Right cardiac atrium (tissue), 5 donors: ENCODE data around the gene VIL1. TPM values are rescaled to one million over a fixed set of nuclear protein-coding genes. Genes with fewer than 3 reads are reported as not detected.
A peak's percentile ranks its signal among the peaks of the same experiment; 100 is the strongest.

Experiments used
- ATAC-seq, 2 donors: fragments of 200-7000 bp; cut with Tn5 transposase; one replicate each; pipeline versions ENCODE4 v1.8.0 to v1.9.1; 2020; ENCODE audit warnings: moderate library complexity in 2 of 2, mild to moderate bottlenecking in 1 of 2
- DNase-seq, 3 donors: peaks; one replicate each; pipeline ENCODE4 v3.0.0-alpha.2; 2020
- H3K27ac ChIP-seq: one replicate; pipeline ENCODE4 v1.5.1; 2013; ENCODE audit warnings: mild to moderate bottlenecking, low read length, control low read depth, moderate library complexity
- H3K27me3 ChIP-seq: one replicate; pipeline ENCODE4 v1.6.1; 2013; ENCODE audit not compliant: control insufficient read depth, insufficient read depth
- H3K4me1 ChIP-seq: one replicate; pipeline ENCODE4 v1.6.1; 2013; ENCODE audit warnings: low read length; ENCODE audit not compliant: control insufficient read depth, insufficient read depth
- H3K4me3 ChIP-seq: one replicate; pipeline ENCODE4 v1.5.1; 2013; ENCODE audit warnings: low read length, control low read depth
- H3K9me3 ChIP-seq: one replicate; pipeline ENCODE4 v1.6.1; 2013; ENCODE audit warnings: low read length; ENCODE audit not compliant: control insufficient read depth
- WGBS: extraction: QIAGEN DNeasy Blood & Tissue Kit; methylation state at CpG from one replicate; pipeline ENCODE4 v1.1.7; 2013; 5-methylcytosine and 5-hydroxymethylcytosine counted together
- intact Hi-C, 4 donors: fragments of 100-400 bp; cut with DNase I; formaldehyde crosslinking; loops; one replicate each; pipeline versions ENCODE4 v1.11.0 to v1.14.0; 2022 to 2023
- microRNA-seq, 2 donors: library from miRNA; unstranded; fragments of <30 nt; microRNA quantifications; one replicate each; pipeline ENCODE4 v1.2.0, GENCODE V29; 2020 to 2021
- polyA plus RNA-seq: library from polyadenylated mRNA; stranded (reverse); fragments of 200-250 nt; gene quantifications from one replicate; pipeline ENCODE4 v1.2.3, GENCODE V29; 2013
- total RNA-seq, 4 donors: library from RNA; stranded (reverse); fragmentation: NEBNext Ultra II Directional; extraction: Animal tissue kit (Norgen Biotek cat#: 25700); gene quantifications; one replicate each; pipeline ENCODE4 v1.2.1, GENCODE V29; 2021
- donor health status: healthy with polysubstance abuse.
- donor health status: DM: no; HTN: yes; CAD: no.
- donor health status: DM: no; HTN: no; CAD: no.
- donor health status: DM: no; HTN: yes; CAD: no; lungs with severe emphysema.
- donor health status: DM: yes; HTN: yes; CAD: no.

VIL1 gene
- total and polyA plus RNA-seq, 5 donors, result 0.11 TPM; not detected in 4

DNA sequence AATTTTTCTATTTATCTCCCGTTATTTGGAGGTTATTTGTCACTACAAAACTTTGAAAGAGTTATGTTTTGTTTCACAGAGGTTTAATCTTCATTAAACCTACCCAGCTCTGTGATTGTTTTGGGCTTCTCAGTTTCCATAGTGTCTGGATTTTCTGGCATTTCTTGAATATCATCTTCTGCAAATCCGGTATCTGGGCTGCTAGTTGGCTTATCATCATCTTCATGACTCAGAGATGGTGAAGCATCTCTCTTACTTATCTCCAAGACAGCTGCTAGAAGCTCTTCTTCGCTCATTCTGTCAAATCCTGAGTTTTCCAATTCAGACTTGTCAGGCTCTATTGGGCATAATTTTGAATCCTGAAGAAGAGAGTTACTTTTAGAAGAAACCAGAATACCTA is 55.6 kb downstream of the VIL1 start:
- Histone ChIP-seq H3K4me1 (no peaks in the 10 kb centered on the region), H3K27me3 (no peaks in the 10 kb centered on the region), H3K27ac (no peak overlapping the region), H3K4me3 (no peak overlapping the region), H3K9me3 (no peaks in the 10 kb centered on the region)
- no peak for ATAC-seq
- WGBS, result 74% methylated on average over 3 of the region's 3 CpGs
- DNase-seq, result no peak
- intact Hi-C loops, result no loop called here

DNA sequence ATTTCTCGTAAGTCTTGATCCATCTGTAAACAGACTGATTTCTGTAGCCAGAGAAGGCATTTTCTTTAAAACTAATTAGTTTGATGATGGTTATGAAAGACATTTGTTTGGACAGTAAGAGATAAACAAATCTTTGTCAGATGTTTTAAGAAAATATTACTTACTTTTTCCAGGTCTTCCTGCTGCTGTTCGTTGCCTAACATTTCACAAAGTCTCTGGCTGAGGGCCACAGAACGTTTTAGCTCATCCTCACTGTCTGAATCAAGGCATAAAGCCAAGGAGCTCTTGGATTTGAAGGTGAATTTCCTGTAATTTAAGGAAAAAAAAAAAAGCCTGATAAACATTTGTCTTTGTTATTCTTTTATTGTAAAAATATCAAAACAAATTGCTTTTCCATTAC is 57.8 kb downstream of the VIL1 start:
- no peak for DNase-seq
- WGBS, result 44% methylated on average over 3 of the region's 3 CpGs
- H3K4me1 ChIP-seq, result no peaks in the 10 kb centered on the region
- no peaks in the 10 kb centered on the region for H3K9me3 ChIP-seq
- intact Hi-C loops, result no loop called here
- no peak for ATAC-seq
- H3K27me3 ChIP-seq, result no peaks in the 10 kb centered on the region
- no peak overlapping the region for H3K27ac ChIP-seq
- H3K4me3 ChIP-seq, result no peak overlapping the region

DNA sequence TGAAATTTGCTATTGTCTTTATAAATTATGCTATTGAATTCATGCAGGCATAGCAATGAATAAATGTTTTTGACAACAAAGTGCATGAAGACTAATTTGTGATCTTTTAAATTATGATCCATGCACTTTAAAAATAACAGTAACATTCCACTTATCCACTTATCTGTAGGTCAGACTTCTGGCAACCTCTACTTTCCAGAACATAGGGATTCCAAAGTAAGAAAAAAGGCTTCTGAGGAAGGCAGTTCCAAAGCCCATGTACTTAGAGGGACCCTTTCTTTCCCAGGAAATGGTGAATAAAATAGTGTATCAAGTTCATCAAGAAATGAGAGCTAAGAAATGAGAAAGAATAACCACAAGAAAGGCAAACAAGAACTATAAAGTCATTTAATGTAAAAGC is 58.3 kb downstream of the VIL1 start:
- H3K27me3 ChIP-seq, result no peaks in the 10 kb centered on the region
- H3K9me3 ChIP-seq, result no peaks in the 10 kb centered on the region
- intact Hi-C loops, result no loop called here
- H3K4me3 ChIP-seq, result no peak overlapping the region
- ATAC-seq (no peak), DNase-seq (no peak)
- no peak overlapping the region for H3K27ac ChIP-seq
- no peaks in the 10 kb centered on the region for H3K4me1 ChIP-seq

DNA sequence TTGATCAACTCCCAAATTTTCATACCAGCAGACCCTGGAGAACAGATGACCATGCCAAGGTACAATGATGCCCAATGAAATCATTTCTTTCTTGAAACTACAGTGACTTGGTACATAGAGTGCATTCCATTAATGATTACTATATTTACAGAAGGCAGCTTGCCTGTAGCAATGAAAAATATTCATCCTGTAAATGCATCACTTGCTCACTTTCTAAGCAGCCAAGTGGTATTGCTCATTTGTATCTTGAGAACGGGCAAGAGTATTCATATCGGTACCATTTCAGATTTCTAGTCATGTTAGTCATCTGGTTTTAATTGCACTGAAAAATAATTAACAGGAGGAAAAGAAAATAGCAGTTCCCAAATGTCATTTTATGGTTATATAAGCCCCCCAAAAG is 59.6 kb downstream of the VIL1 start:
- Histone ChIP-seq H3K27ac (no peak overlapping the region), H3K4me1 (no peaks in the 10 kb centered on the region), H3K9me3 (no peaks in the 10 kb centered on the region), H3K27me3 (no peaks in the 10 kb centered on the region), H3K4me3 (no peak overlapping the region)
- 95% methylated on average over 2 of the region's 2 CpGs for WGBS
- intact Hi-C loops, result no loop called here
- no peak for ATAC-seq
- DNase-seq, result no peak

DNA sequence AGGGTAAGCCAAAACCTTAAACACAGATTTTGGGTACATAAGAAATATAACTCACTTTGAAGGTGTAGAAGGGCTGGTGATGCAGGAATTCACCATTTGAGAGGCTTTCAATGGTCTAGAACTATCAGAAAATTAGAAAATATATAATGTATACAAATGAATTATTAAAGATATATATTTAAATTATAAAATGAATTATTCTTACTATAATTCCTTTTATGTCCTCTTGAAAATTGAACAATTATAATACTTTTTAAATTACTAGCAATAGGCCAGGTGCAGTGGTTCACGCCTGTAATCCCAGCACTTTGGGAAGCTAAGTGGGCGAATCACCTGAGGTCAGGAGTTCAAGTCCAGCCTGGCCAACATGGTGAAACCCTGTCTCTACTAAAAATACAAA is 60.7 kb downstream of the VIL1 start:
- Histone ChIP-seq H3K27ac (no peak overlapping the region), H3K4me3 (no peak overlapping the region), H3K4me1 (no peaks in the 10 kb centered on the region), H3K27me3 (no peaks in the 10 kb centered on the region), H3K9me3 (no peaks in the 10 kb centered on the region)
- intact Hi-C loops, result no loop called here
- WGBS, result 97% methylated on average over 2 of the region's 2 CpGs
- DNase-seq (no peak), ATAC-seq (no peak)

DNA sequence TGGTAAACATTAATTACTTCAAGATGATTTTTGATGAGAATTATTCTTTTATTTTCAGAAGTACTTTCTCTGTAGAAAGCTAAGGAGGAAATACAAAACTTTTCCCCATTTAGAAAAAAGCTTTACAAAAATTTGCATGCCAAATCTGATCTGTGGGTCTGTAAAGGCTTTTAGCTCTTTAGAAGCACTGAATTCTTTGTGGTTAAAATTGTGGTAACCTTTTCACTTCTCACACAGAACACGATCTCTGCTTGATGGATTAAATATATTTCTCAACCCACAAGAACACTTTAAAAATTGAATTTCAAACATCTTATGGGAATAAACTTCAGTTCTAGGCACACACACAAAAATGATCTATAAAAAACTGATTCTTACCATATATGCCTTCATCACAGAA is 63.7 kb downstream of the VIL1 start:
- WGBS, result 76% methylated on average over 1 of the region's 1 CpG
- H3K27ac ChIP-seq, result no peak overlapping the region
- no peak overlapping the region for H3K4me3 ChIP-seq
- no peaks in the 10 kb centered on the region for H3K9me3 ChIP-seq
- intact Hi-C loops, result no loop called here
- no peak for DNase-seq
- H3K27me3 ChIP-seq, result no peaks in the 10 kb centered on the region
- no peaks in the 10 kb centered on the region for H3K4me1 ChIP-seq
- ATAC-seq, result no peak

DNA sequence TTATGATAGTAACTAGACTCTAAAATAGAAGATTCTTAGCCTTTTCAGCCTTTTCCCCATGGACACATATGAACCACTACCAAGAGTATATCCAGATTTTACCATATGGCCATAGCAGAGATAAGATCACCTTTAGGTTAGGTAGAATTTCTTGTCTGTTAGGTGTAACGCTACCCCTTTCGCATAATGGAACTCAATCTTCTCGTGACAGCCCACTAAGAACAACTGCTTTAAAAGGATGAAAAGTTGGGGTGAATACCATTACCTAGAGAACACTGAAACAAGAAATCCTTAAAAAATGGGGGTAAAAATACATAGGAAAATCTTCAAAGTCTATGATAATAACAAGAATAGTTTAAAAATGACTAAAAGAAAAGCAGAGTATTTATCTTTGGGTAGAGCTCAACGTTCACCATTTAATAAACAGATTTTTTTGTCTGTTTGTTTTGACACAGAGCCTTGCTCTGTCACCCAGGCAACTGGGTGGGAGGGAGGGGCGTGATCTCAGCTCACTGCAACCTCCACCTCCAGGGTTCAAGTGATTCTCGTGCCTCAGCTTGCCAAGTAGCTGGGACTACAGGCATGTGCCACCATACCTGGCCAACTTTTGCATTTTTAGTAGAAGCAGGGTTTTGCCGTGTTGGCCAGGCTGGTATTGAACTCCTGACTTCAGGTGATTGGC is 67.2 kb downstream of the VIL1 start:
- ATAC-seq (no peak), DNase-seq (no peak)
- 73% methylated on average over 7 of the region's 7 CpGs for WGBS
- no peaks in the 10 kb centered on the region for H3K4me1 ChIP-seq
- H3K4me3 ChIP-seq, result no peak overlapping the region
- intact Hi-C loops, result no loop called here
- no peaks in the 10 kb centered on the region for H3K27me3 ChIP-seq
- no peaks in the 10 kb centered on the region for H3K9me3 ChIP-seq
- H3K27ac ChIP-seq, result no peak overlapping the region

DNA sequence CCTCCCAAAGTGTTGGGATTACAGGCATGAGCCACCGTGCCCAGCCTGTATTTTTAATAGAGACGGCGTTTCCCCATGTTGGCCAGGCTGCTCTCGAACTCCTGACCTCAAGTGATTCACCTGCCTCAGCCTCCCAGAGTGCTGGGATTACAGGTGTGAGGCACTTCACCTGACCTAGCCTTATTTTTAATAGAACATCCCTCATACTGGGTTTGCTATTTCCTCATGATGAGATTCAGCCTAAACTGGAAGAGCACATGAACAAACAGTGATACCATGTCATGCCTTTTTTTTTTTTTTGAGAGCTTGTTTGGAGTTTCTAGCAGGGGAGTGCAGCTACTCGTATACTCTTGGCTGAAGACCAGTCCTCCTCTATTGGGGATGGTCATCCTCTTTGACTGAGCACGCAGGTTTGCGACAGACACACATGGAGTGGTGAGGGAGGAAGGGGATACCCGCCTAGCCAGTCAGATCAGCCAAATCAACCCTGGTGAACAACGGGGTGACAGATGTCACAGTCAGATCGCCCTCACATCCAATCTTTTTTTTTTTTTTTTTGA is 81.7 kb downstream of the VIL1 start:
- Histone ChIP-seq H3K4me3 (no peak overlapping the region), H3K27me3 (no peaks in the 10 kb centered on the region), H3K27ac (no peak overlapping the region), H3K4me1 (no peaks in the 10 kb centered on the region), H3K9me3 (no peaks in the 10 kb centered on the region)
- intact Hi-C loops, result no loop called here
- no peak for ATAC-seq
- WGBS, result 94% methylated on average over 10 of the region's 10 CpGs
- no peak for DNase-seq

DNA sequence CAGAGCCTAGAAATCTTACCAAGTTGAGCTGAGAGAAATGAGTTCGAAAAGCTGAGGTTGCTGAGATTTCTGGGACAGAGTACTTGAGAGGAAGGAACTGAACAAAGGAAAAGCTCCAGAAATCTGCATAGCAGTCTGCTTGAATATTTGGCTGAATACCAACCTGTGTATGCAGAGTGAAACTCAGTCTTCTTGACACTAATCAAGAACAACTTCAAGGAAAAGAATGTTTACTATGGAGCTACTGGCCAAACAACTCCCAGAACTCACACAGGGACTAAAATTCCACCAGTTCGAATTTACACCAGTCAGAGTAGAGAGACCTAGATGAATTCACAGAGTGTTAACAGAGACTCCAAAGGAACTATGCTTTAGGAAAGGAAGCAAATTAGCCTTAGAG is 82.7 kb downstream of the VIL1 start:
- no peaks in the 10 kb centered on the region for H3K9me3 ChIP-seq
- 21% methylated on average over 2 of the region's 2 CpGs for WGBS
- H3K4me1 ChIP-seq, result no peaks in the 10 kb centered on the region
- ATAC-seq, result peak; percentile 67 to 80
- H3K4me3 ChIP-seq, result no peak overlapping the region
- no peak overlapping the region for H3K27ac ChIP-seq
- intact Hi-C loops, result no loop called here
- H3K27me3 ChIP-seq, result no peaks in the 10 kb centered on the region
- no peak for DNase-seq

Small RNA genes within 50 kb of the gene (microRNA-seq; reads per million reads assigned to microRNA genes)
- 32,967 to 71,092 reads per million in 2 donors for gene MIR26B

Other genes starting within 250 kb of the VIL1 start
- gene ARPC2, start 201.9 kb upstream of the VIL1 start, total RNA-seq, result 100 to 1,000 TPM; 131 to 161 (median 140) TPM
- gene ARPC2, start 201.9 kb upstream of the VIL1 start, polyA plus RNA-seq, result 110 TPM
- gene GPBAR1, start 158.1 kb upstream of the VIL1 start, total RNA-seq, result 1 to 10 TPM; 5.2 to 8.6 (median 5.9) TPM
- gene GPBAR1, start 158.1 kb upstream of the VIL1 start, polyA plus RNA-seq, result 3.5 TPM
- 10 to 100 TPM; 44.3 to 53.9 (median 49.9) TPM for gene AAMP, start 149.0 kb upstream of the VIL1 start, total RNA-seq
- gene AAMP, start 149.0 kb upstream of the VIL1 start, polyA plus RNA-seq, result 56.6 TPM
- 10 to 100 TPM; 69.3 to 96.5 (median 80.5) TPM for gene PNKD, start 148.6 kb upstream of the VIL1 start, total RNA-seq
- 157 TPM for gene PNKD, start 148.6 kb upstream of the VIL1 start, polyA plus RNA-seq
- 100 to 1,000 TPM in 3 of 4 donors, 10 to 100 TPM in 1; 95.2 to 158 (median 118) TPM for gene TMBIM1, start 126.6 kb upstream of the VIL1 start, total RNA-seq
- gene TMBIM1, start 126.6 kb upstream of the VIL1 start, polyA plus RNA-seq, result 64.3 TPM
- gene CATIP, start 62.3 kb upstream of the VIL1 start, total RNA-seq, result not detected
- gene CATIP, start 62.3 kb upstream of the VIL1 start, polyA plus RNA-seq, result 0.16 TPM
- 10 to 100 TPM in 2 of 4 donors, 1 to 10 TPM in 2; 6.4 to 19.5 (median 12.5) TPM for gene SLC11A1, start 36.9 kb upstream of the VIL1 start, total RNA-seq
- 13.8 TPM for gene SLC11A1, start 36.9 kb upstream of the VIL1 start, polyA plus RNA-seq
- 100 to 1,000 TPM in 3 of 4 donors, 10 to 100 TPM in 1; 99.9 to 118 (median 116) TPM for gene CTDSP1, start 19.3 kb upstream of the VIL1 start, total RNA-seq
- gene CTDSP1, start 19.3 kb upstream of the VIL1 start, polyA plus RNA-seq, result 85.9 TPM
- 1 to 10 TPM; 6.1 to 9.9 (median 7.6) TPM for gene USP37, start 149.2 kb downstream of the VIL1 start, total RNA-seq
- 1.7 TPM for gene USP37, start 149.2 kb downstream of the VIL1 start, polyA plus RNA-seq
- gene CNOT9, start 149.7 kb downstream of the VIL1 start, total RNA-seq, result 10 to 100 TPM; 16.0 to 24.7 (median 19.3) TPM
- gene CNOT9, start 149.7 kb downstream of the VIL1 start, polyA plus RNA-seq, result 14.5 TPM
- gene PLCD4, start 188.8 kb downstream of the VIL1 start, total RNA-seq, result 1 to 10 TPM in 1 of 4 donors, under 1 TPM in 3; 0.53 to 1.3 (median 0.88) TPM
- gene PLCD4, start 188.8 kb downstream of the VIL1 start, polyA plus RNA-seq, result 0.48 TPM
- 10 to 100 TPM; 14.4 to 17.1 (median 15.3) TPM for gene ZNF142, start 240.5 kb downstream of the VIL1 start, total RNA-seq
- gene ZNF142, start 240.5 kb downstream of the VIL1 start, polyA plus RNA-seq, result 7.9 TPM
- gene BCS1L, start 240.6 kb downstream of the VIL1 start, total RNA-seq, result 10 to 100 TPM; 29.2 to 46.1 (median 32.7) TPM
- 32.8 TPM for gene BCS1L, start 240.6 kb downstream of the VIL1 start, polyA plus RNA-seq